ENCODE results near the gene TYK2. TPM values are rescaled to one million over a fixed set of nuclear protein-coding genes. Genes with fewer than 3 reads are reported as not detected.
A peak's percentile ranks its signal among the peaks of the same experiment; 100 is the strongest.

The TYK2 gene
- total RNA-seq (100 to 1,000 TPM; 133 to 175 TPM), polyA plus RNA-seq (ENCODE audit: insufficient read length in 6 of 6) (100 to 1,000 TPM; 120 to 185 (median 151) TPM)
- long read RNA-seq, donor 1, transcript TYK2-203 (2 exons, 350 nt) = major isoform, 27 of 116 reads
- long read RNA-seq, donor 1, partial matches to known transcripts = 86 of 116 reads
- long read RNA-seq, donor 1, other reads (novel, unspliced or antisense) = 0 of 116 reads
- long read RNA-seq, donor 2, transcript TYK2-203 (2 exons, 350 nt) = major isoform, 25 of 36 reads
- long read RNA-seq, donor 2, partial matches to known transcripts = 10 of 36 reads
- long read RNA-seq, donor 2, other reads (novel, unspliced or antisense) = 0 of 36 reads
- long read RNA-seq, donor 3, full-length matches to known transcripts = 26 of 26 reads
- long read RNA-seq, donor 3, partial matches to known transcripts = 0 of 26 reads
- long read RNA-seq, donor 3, other reads (novel, unspliced or antisense) = 0 of 26 reads
- long read RNA-seq, donor 4, full-length matches to known transcripts = 4 of 11 reads
- long read RNA-seq, donor 4, partial matches to known transcripts = 6 of 11 reads
- long read RNA-seq, donor 4, other reads (novel, unspliced or antisense) = 1 of 11 reads
- long read RNA-seq, donor 5, full-length matches to known transcripts = 24 of 91 reads
- long read RNA-seq, donor 5, partial matches to known transcripts = 67 of 91 reads
- long read RNA-seq, donor 5, other reads (novel, unspliced or antisense) = 0 of 91 reads
- long read RNA-seq, donor 6, transcript TYK2-203 (2 exons, 350 nt) = major isoform, 19 of 20 reads
- long read RNA-seq, donor 6, partial matches to known transcripts = 0 of 20 reads
- long read RNA-seq, donor 6, other reads (novel, unspliced or antisense) = 0 of 20 reads
- long read RNA-seq, donor 7, full-length matches to known transcripts = 6 of 12 reads
- long read RNA-seq, donor 7, partial matches to known transcripts = 6 of 12 reads
- long read RNA-seq, donor 7, other reads (novel, unspliced or antisense) = 0 of 12 reads
- long read RNA-seq, donor 8, full-length matches to known transcripts = 13 of 30 reads
- long read RNA-seq, donor 8, partial matches to known transcripts = 17 of 30 reads
- long read RNA-seq, donor 8, other reads (novel, unspliced or antisense) = 0 of 30 reads
- long read RNA-seq, donor 9 = 0 reads
- long read RNA-seq, donor 10, full-length matches to known transcripts = 1 of 5 reads
- long read RNA-seq, donor 10, partial matches to known transcripts = 2 of 5 reads
- long read RNA-seq, donor 10, other reads (novel, unspliced or antisense) = 2 of 5 reads
- long read RNA-seq, donor 11 = 0 reads
- long read RNA-seq, donor 12, full-length matches to known transcripts = 22 of 27 reads
- long read RNA-seq, donor 12, partial matches to known transcripts = 5 of 27 reads
- long read RNA-seq, donor 12, other reads (novel, unspliced or antisense) = 0 of 27 reads

- peaks cover 0 to 21% of the 10 kb centered on the region in 2 donors for H3K36me3 ChIP-seq
- no peak for TF ChIP-seq CTCF (IDR thresholded peaks at IDR 0.05)
- peaks cover 0 to 46% of the 10 kb centered on the region in 2 donors for H3K4me1 ChIP-seq
- no peaks in the 10 kb centered on the region for H3K27me3 ChIP-seq
- peak within 1 kb of the TSS; percentile 76 to 95 for H3K27ac ChIP-seq
- DNase-seq (peak; percentile 97 to 99 (median 98)), ATAC-seq (peak; percentile 98)
- peak within 1 kb of the TSS; percentile 82 to 88 for H3K4me3 ChIP-seq
- intact Hi-C loops (cut with DNase I) = loop anchor here in 1 of 2 donors (5.0 kb wide), 1 partner anchor 123 kb away; no protein-coding TSS in a partner anchor
- H3K9me3 ChIP-seq = no peaks in the 10 kb centered on the region
Measured at GRCh38 chr19:10380313-10381102, at the start of gene TYK2. Gene TYK2 (minus strand): TSS chr19:10380572. CDS start chr19:10378406, 2,166 bp downstream.

GRCh38 chr19:10428996-10429381 lies 48.6 kb upstream of the TYK2 start:
- Histone ChIP-seq H3K9me3 (no peaks in the 10 kb centered on the region), H3K36me3 (no peaks in the 10 kb centered on the region), H3K4me3 (no peak overlapping the region), H3K27ac (no peak overlapping the region), H3K4me1 (peaks cover 18 to 76% of the 10 kb centered on the region in 2 donors), H3K27me3 (peaks cover 0 to 64% of the 10 kb centered on the region in 2 donors)
- TF ChIP-seq CTCF (IDR thresholded peaks at IDR 0.05) = no peak
- intact Hi-C loops (cut with DNase I) = no loop called here
- ATAC-seq = no peak
- DNase-seq = no peak

GRCh38 chr19:10427169-10427568 lies 46.8 kb upstream of the TYK2 start:
- no peaks in the 10 kb centered on the region for H3K36me3 ChIP-seq
- no peak for ATAC-seq
- peaks cover 15 to 81% of the 10 kb centered on the region in 2 donors for H3K4me1 ChIP-seq
- H3K9me3 ChIP-seq = no peaks in the 10 kb centered on the region
- H3K4me3 ChIP-seq = no peak overlapping the region
- no peak overlapping the region for H3K27ac ChIP-seq
- intact Hi-C loops (cut with DNase I) = no loop called here
- DNase-seq = no peak
- TF ChIP-seq CTCF (IDR thresholded peaks at IDR 0.05) = no peak
- H3K27me3 ChIP-seq = peaks cover 4 to 72% of the 10 kb centered on the region in 2 donors

- DNase-seq = peak in 3 of 4 donors; percentile 81 to 96 (median 85)
- no peaks in the 10 kb centered on the region for H3K36me3 ChIP-seq
- intact Hi-C loops (cut with DNase I) = no loop called here
- peak; percentile 92 for ATAC-seq
- peaks cover 20 to 90% of the 10 kb centered on the region in 2 donors for H3K4me1 ChIP-seq
- no peaks in the 10 kb centered on the region for H3K9me3 ChIP-seq
- H3K27ac ChIP-seq = peak overlapping the region in 1 of 2 donors; percentile 66
- H3K4me3 ChIP-seq = peak overlapping the region; percentile 15 to 36
- peak; percentile 94 to 98 for TF ChIP-seq CTCF (IDR thresholded peaks at IDR 0.05)
- H3K27me3 ChIP-seq = peaks cover 35 to 75% of the 10 kb centered on the region in 2 donors
Measured at GRCh38 chr19:10424011-10424637, 43.8 kb upstream of the TYK2 start.
